ENCODE results near the gene MCTP1.

DNA sequence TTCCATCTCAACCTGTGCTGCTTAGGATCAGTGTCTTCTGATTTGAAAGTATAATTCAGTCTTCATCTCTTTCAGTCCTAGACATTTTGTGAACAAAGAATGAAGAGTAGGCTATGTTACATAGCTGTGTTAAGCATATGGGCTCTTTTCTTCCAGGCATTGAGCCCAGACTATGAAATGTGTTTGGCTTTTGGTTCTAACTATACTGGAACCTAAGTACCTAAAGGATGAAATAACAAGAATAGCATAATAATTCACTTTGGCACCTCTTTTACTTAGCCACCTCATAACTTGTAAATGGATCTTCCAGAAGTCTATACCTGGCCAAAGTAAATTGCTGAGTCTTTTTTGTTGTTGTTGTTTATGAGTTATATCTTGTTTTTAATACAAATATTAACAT, 595.0 kb downstream of the MCTP1 start:
- TF ChIP-seq, protein P1, sequence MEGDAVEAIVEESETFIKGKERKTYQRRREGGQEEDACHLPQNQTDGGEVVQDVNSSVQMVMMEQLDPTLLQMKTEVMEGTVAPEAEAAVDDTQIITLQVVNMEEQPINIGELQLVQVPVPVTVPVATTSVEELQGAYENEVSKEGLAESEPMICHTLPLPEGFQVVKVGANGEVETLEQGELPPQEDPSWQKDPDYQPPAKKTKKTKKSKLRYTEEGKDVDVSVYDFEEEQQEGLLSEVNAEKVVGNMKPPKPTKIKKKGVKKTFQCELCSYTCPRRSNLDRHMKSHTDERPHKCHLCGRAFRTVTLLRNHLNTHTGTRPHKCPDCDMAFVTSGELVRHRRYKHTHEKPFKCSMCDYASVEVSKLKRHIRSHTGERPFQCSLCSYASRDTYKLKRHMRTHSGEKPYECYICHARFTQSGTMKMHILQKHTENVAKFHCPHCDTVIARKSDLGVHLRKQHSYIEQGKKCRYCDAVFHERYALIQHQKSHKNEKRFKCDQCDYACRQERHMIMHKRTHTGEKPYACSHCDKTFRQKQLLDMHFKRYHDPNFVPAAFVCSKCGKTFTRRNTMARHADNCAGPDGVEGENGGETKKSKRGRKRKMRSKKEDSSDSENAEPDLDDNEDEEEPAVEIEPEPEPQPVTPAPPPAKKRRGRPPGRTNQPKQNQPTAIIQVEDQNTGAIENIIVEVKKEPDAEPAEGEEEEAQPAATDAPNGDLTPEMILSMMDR (IDR thresholded peaks at IDR 0.05) = no peak
- no peak for TF ChIP-seq POLR2A (IDR thresholded peaks at IDR 0.05)
